ENCODE measurements around the gene PPIL6. TPM values are rescaled to one million over a fixed set of nuclear protein-coding genes. Genes with fewer than 3 reads are reported as not detected.

Gene PPIL6
- total RNA-seq, 1 donor from 2014 or later, result 2.2 TPM

GRCh38 chr6:109453594-109454495 lies 13.4 kb upstream of the PPIL6 start:
- H3K9me3 Mint-ChIP-seq, result no peaks in the 10 kb centered on the region
- H3K36me3 Mint-ChIP-seq (ENCODE audit: low read depth), result no peaks in the 10 kb centered on the region
- DNase-seq (ENCODE audit: low read depth, low spot score), result no peak
- H3K27me3 Mint-ChIP-seq (ENCODE audit: low read depth), result peaks cover 2% of the 10 kb centered on the region
- H3K4me1 Mint-ChIP-seq, result peaks cover 27% of the 10 kb centered on the region
- no peak for TF ChIP-seq CTCF (conservative IDR thresholded peaks at IDR 0.05)
- peak overlapping the region; percentile 82 for H3K4me3 Mint-ChIP-seq
- peak overlapping the region; percentile 43 for H3K27ac Mint-ChIP-seq (ENCODE audit: unreplicated experiment)

- no peaks in the 10 kb centered on the region for H3K36me3 Mint-ChIP-seq (ENCODE audit: low read depth)
- H3K27ac Mint-ChIP-seq (ENCODE audit: unreplicated experiment), result no peak overlapping the region
- H3K27me3 Mint-ChIP-seq (ENCODE audit: low read depth), result peaks cover 2% of the 10 kb centered on the region
- H3K4me1 Mint-ChIP-seq, result peaks cover 25% of the 10 kb centered on the region
- no peaks in the 10 kb centered on the region for H3K9me3 Mint-ChIP-seq
- TF ChIP-seq CTCF (conservative IDR thresholded peaks at IDR 0.05), result no peak
- DNase-seq (ENCODE audit: low read depth, low spot score), result no peak
- peak overlapping the region; percentile 71 for H3K4me3 Mint-ChIP-seq
Measured at GRCh38 chr6:109453156-109453555, 12.7 kb upstream of the PPIL6 start.

GRCh38 chr6:109452181-109452580 lies 11.8 kb upstream of the PPIL6 start:
- no peaks in the 10 kb centered on the region for H3K9me3 Mint-ChIP-seq
- TF ChIP-seq CTCF (conservative IDR thresholded peaks at IDR 0.05), result no peak
- H3K4me3 Mint-ChIP-seq, result peak overlapping the region; percentile 71
- DNase-seq (ENCODE audit: low read depth, low spot score), result no peak
- peak overlapping the region; percentile 75 for H3K27ac Mint-ChIP-seq (ENCODE audit: unreplicated experiment)
- no peaks in the 10 kb centered on the region for H3K27me3 Mint-ChIP-seq (ENCODE audit: low read depth)
- H3K4me1 Mint-ChIP-seq, result peaks cover 20% of the 10 kb centered on the region
- no peaks in the 10 kb centered on the region for H3K36me3 Mint-ChIP-seq (ENCODE audit: low read depth)

GRCh38 chr6:109451376-109451775 lies 10.9 kb upstream of the PPIL6 start:
- peak overlapping the region; percentile 71 for H3K4me3 Mint-ChIP-seq
- no peaks in the 10 kb centered on the region for H3K36me3 Mint-ChIP-seq (ENCODE audit: low read depth)
- H3K27ac Mint-ChIP-seq (ENCODE audit: unreplicated experiment), result no peak overlapping the region
- no peaks in the 10 kb centered on the region for H3K9me3 Mint-ChIP-seq
- DNase-seq (ENCODE audit: low read depth, low spot score), result no peak
- peaks cover 12% of the 10 kb centered on the region for H3K4me1 Mint-ChIP-seq
- TF ChIP-seq CTCF (conservative IDR thresholded peaks at IDR 0.05), result no peak
- H3K27me3 Mint-ChIP-seq (ENCODE audit: low read depth), result no peaks in the 10 kb centered on the region

- Mint-ChIP-seq H3K27ac (ENCODE audit: unreplicated experiment) (no peak overlapping the region), H3K27me3 (ENCODE audit: low read depth) (no peaks in the 10 kb centered on the region), H3K36me3 (ENCODE audit: low read depth) (no peaks in the 10 kb centered on the region), H3K4me1 (peaks cover 9% of the 10 kb centered on the region), H3K9me3 (no peaks in the 10 kb centered on the region), H3K4me3 (peak overlapping the region; percentile 36)
- TF ChIP-seq CTCF (conservative IDR thresholded peaks at IDR 0.05), result no peak
- DNase-seq (ENCODE audit: low read depth, low spot score), result no peak
Measured at GRCh38 chr6:109450801-109451200, 10.4 kb upstream of the PPIL6 start.

Measured in neural crest cell (in vitro differentiated cells).